Measurements from ENCODE around the gene MARS1. TPM values are rescaled to one million over a fixed set of nuclear protein-coding genes. Genes with fewer than 3 reads are reported as not detected.

Gene MARS1
- total and polyA plus RNA-seq, 3 experiments from 2014 or later = 89.8 to 398 (median 386) TPM

DNA sequence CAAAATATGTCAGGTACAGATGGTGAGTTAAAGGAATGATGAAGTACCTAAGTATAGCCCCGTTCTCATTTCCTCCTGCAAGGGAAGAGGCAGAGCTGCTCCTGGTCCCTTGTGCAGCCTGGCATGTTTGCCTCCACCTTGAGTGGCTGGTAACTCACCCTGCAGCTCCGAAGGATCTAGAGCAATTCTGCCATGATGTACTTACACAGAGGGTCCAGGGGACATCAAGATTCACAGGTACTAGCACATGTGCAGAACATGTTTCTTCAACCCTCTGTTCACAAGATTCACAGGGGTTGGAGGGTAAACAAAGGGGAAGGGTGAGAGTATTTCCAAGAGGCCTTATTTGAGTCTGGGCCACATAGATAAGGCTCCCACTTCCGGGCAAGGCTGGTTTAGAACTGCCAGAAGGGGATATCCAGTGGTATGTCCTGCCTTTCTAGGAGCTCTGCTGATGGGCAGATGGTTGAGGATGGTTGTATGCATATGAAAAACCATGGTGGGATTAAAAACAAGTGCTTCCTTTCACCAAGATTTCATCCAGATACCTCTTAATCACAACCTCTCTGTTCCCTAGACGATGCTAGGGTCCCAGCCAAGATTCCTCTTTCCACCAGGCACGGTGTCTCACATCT, 51.4 kb downstream of the MARS1 start:
- Histone ChIP-seq H3K36me3 (ENCODE audit: insufficient read depth, low read length) (peaks cover 10% of the 10 kb centered on the region), H3K27me3 (ENCODE audit: insufficient read depth, low read length, poor library complexity, severe bottlenecking) (no peaks in the 10 kb centered on the region), H3K9me3 (ENCODE audit: low read length) (no peaks in the 10 kb centered on the region), H3K27ac (ENCODE audit: low read depth, low read length) (no peak overlapping the region), H3K4me3 (ENCODE audit: low read length) (no peak overlapping the region), H3K4me1 (ENCODE audit: insufficient read depth, low read length) (no peaks in the 10 kb centered on the region)
- H3K9me3 Mint-ChIP-seq = no peaks in the 10 kb centered on the region
- no peak for DNase-seq
- no peak overlapping the region for H3K4me3 Mint-ChIP-seq
- no peaks in the 10 kb centered on the region for H3K27me3 Mint-ChIP-seq
- H3K36me3 Mint-ChIP-seq = peaks cover 0 to 76% (median 4%) of the 10 kb centered on the region in 3 donors
- peaks cover 13 to 23% (median 19%) of the 10 kb centered on the region in 3 donors for H3K4me1 Mint-ChIP-seq
- H3K27ac Mint-ChIP-seq = peak overlapping the region in 2 of 8 donors; percentile 12 to 49
- CTCF ChIA-PET = interaction anchor here (0.9 to 1.5 kb wide), 3 partner anchors 25 to 84 kb away, joined by 3 to 5 read pairs (median 3); no protein-coding TSS in a partner anchor
- POLR2A ChIA-PET = interaction anchor here (0.6 kb wide), 1 partner anchor 116 kb away, joined by 3 read pairs; no protein-coding TSS in a partner anchor

DNA sequence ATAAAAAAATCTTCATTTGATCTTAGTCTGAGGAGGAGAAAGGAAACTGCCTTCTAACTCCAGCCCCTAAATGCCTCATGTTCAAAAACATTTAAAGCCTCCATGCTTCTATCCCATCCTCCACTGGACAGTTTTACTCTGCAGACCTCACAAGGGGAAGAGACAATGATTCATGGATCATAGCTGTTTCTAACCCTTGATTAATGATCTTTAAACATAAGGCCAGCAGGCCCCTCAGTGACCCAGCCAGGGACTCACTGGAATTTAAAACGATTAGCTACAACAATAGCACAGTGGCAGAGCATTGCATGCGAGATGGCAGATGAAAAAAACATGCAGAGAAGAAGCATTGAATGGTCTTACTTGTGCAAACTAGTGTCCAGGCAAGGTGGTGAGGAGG, 53.1 kb downstream of the MARS1 start:
- Mint-ChIP-seq H3K4me3 (no peak overlapping the region), H3K27ac (peak overlapping the region in 5 of 8 donors; percentile 6 to 85 (median 57)), H3K27me3 (no peaks in the 10 kb centered on the region), H3K9me3 (no peaks in the 10 kb centered on the region), H3K4me1 (peaks cover 26 to 37% (median 34%) of the 10 kb centered on the region in 3 donors), H3K36me3 (peaks cover 0 to 65% (median 2%) of the 10 kb centered on the region in 3 donors)
- H3K4me3 ChIP-seq (ENCODE audit: low read length) = no peak overlapping the region
- H3K27ac ChIP-seq (ENCODE audit: low read depth, low read length) = no peak overlapping the region
- H3K4me1 ChIP-seq (ENCODE audit: insufficient read depth, low read length) = peaks cover 8% of the 10 kb centered on the region
- ChIA-PET CTCF (interaction anchor here (1.3 kb wide), 2 partner anchors 18 to 79 kb away, joined by 3 read pairs; no protein-coding TSS in a partner anchor), POLR2A (no interaction called here)
- no peak for DNase-seq
- H3K36me3 ChIP-seq (ENCODE audit: insufficient read depth, low read length) = no peaks in the 10 kb centered on the region
- no peaks in the 10 kb centered on the region for H3K27me3 ChIP-seq (ENCODE audit: insufficient read depth, low read length, poor library complexity, severe bottlenecking)
- no peaks in the 10 kb centered on the region for H3K9me3 ChIP-seq (ENCODE audit: low read length)

- Mint-ChIP-seq H3K9me3 (no peaks in the 10 kb centered on the region), H3K27me3 (no peaks in the 10 kb centered on the region), H3K27ac (no peak overlapping the region), H3K4me3 (no peak overlapping the region), H3K4me1 (peaks cover 33 to 44% (median 41%) of the 10 kb centered on the region in 3 donors), H3K36me3 (peaks cover 0 to 62% (median 2%) of the 10 kb centered on the region in 3 donors)
- H3K27me3 ChIP-seq (ENCODE audit: insufficient read depth, low read length, poor library complexity, severe bottlenecking) = no peaks in the 10 kb centered on the region
- no peaks in the 10 kb centered on the region for H3K36me3 ChIP-seq (ENCODE audit: insufficient read depth, low read length)
- H3K4me3 ChIP-seq (ENCODE audit: low read length) = no peak overlapping the region
- ChIA-PET POLR2A (no interaction called here), CTCF (no interaction called here)
- no peaks in the 10 kb centered on the region for H3K9me3 ChIP-seq (ENCODE audit: low read length)
- peaks cover 13% of the 10 kb centered on the region for H3K4me1 ChIP-seq (ENCODE audit: insufficient read depth, low read length)
- H3K27ac ChIP-seq (ENCODE audit: low read depth, low read length) = no peak overlapping the region
- no peak for DNase-seq
Measured at GRCh38 chr12:57541717-57542116, 53.8 kb downstream of the MARS1 start.

GRCh38 chr12:57543581-57543980, 55.7 kb downstream of the MARS1 start:
- Mint-ChIP-seq H3K36me3 (peaks cover 0 to 53% (median 0%) of the 10 kb centered on the region in 3 donors), H3K27me3 (no peaks in the 10 kb centered on the region), H3K4me3 (no peak overlapping the region), H3K27ac (peak overlapping the region in 4 of 8 donors; percentile 10 to 74 (median 50)), H3K4me1 (peaks cover 39 to 54% (median 46%) of the 10 kb centered on the region in 3 donors), H3K9me3 (no peaks in the 10 kb centered on the region)
- ChIA-PET CTCF (interaction anchor here (0.9 kb wide), 1 partner anchor 9 kb away, joined by 4 read pairs; no protein-coding TSS in a partner anchor), POLR2A (interaction anchor here (1.1 kb wide), 1 partner anchor 20 kb away, joined by 4 read pairs; no protein-coding TSS in a partner anchor)
- peaks cover 21% of the 10 kb centered on the region for H3K4me1 ChIP-seq (ENCODE audit: insufficient read depth, low read length)
- H3K27ac ChIP-seq (ENCODE audit: low read depth, low read length) = no peak overlapping the region
- no peaks in the 10 kb centered on the region for H3K36me3 ChIP-seq (ENCODE audit: insufficient read depth, low read length)
- H3K4me3 ChIP-seq (ENCODE audit: low read length) = no peak overlapping the region
- peak in 1 of 5 donors; percentile 27 for DNase-seq
- H3K9me3 ChIP-seq (ENCODE audit: low read length) = no peaks in the 10 kb centered on the region
- no peaks in the 10 kb centered on the region for H3K27me3 ChIP-seq (ENCODE audit: insufficient read depth, low read length, poor library complexity, severe bottlenecking)

DNA sequence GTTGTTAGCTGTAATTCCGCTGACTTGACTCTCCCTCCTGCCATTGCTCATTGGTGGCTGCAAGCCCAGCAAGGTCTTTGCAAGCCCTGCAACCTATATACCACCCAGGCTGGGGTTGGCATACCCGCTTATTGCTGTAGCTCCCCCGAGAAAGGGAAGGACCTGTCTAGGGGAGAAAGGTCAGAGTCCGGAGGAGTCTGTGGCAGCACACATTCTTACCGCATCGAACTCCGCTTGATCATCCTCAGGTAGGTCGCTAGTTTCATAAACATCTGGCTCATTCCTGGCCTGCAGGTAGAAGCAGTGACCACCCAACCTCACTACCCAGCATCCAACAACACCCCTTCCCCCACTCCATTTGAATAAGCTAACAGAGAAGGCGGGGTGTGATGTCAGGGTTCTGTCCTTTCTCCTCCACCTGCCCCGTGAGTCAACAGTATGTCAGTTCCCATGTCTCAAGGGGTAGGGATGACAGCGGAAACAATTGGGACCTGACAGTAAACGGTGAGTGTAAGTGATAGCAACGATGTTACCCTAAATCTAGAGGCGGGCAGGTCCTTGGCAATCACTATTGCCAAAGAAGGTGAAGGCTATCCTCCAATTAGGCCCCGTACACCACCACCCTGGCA, 58.1 kb downstream of the MARS1 start:
- H3K27ac ChIP-seq (ENCODE audit: low read depth, low read length) = peak overlapping the region; percentile 88
- Mint-ChIP-seq H3K36me3 (peaks cover 0 to 36% (median 0%) of the 10 kb centered on the region in 3 donors), H3K4me3 (peak overlapping the region; percentile 91 to 99 (median 96)), H3K27ac (peak overlapping the region; percentile 70 to 98 (median 96)), H3K27me3 (no peaks in the 10 kb centered on the region), H3K9me3 (no peaks in the 10 kb centered on the region), H3K4me1 (peaks cover 50 to 61% (median 53%) of the 10 kb centered on the region in 3 donors)
- no peaks in the 10 kb centered on the region for H3K27me3 ChIP-seq (ENCODE audit: insufficient read depth, low read length, poor library complexity, severe bottlenecking)
- H3K4me1 ChIP-seq (ENCODE audit: insufficient read depth, low read length) = peaks cover 30% of the 10 kb centered on the region
- DNase-seq = peak in 1 of 5 donors; percentile 35
- ChIA-PET CTCF (interaction anchor here (1.0 to 1.8 kb wide), 4 partner anchors 15 to 83 kb away, joined by 3 to 8 read pairs (median 4); no protein-coding TSS in a partner anchor), POLR2A (interaction anchor here (1.1 to 1.8 kb wide), 2 partner anchors 25 to 69 kb away, joined by 3 to 7 read pairs; partner anchors contain the start of gene DDIT3)
- H3K9me3 ChIP-seq (ENCODE audit: low read length) = no peaks in the 10 kb centered on the region
- H3K36me3 ChIP-seq (ENCODE audit: insufficient read depth, low read length) = no peaks in the 10 kb centered on the region
- H3K4me3 ChIP-seq (ENCODE audit: low read length) = peak overlapping the region; percentile 78

- POLR2A ChIA-PET = interaction anchor here (1.0 to 1.8 kb wide), 5 partner anchors 22 to 86 kb away, joined by 3 to 7 read pairs (median 3); partner anchors contain the start of genes ARHGAP9 and DDIT3
- peak within 1 kb of the TSS; percentile 78 for H3K4me3 ChIP-seq (ENCODE audit: low read length)
- peaks cover 50 to 60% (median 53%) of the 10 kb centered on the region in 3 donors for H3K4me1 Mint-ChIP-seq
Measured at GRCh38 chr12:57546438-57547287, 58.8 kb downstream of the MARS1 start, which contains the start of gene DCTN2. Gene DCTN2, minus strand, starts transcription at chr12:57547192. Its CDS starts 129 bp downstream, at chr12:57547063.

More at GRCh38 chr12:57546438-57547287, 58.8 kb downstream of the MARS1 start, which contains the start of gene DCTN2:
- CTCF ChIA-PET = interaction anchor here (0.7 to 1.8 kb wide), 5 partner anchors 16 to 88 kb away, joined by 3 to 8 read pairs (median 3); partner anchors contain the start of gene GLI1
- peak within 1 kb of the TSS; percentile 70 to 99 (median 96) for H3K27ac Mint-ChIP-seq
- no peaks in the 10 kb centered on the region for H3K9me3 Mint-ChIP-seq
- peak within 1 kb of the TSS; percentile 88 for H3K27ac ChIP-seq (ENCODE audit: low read depth, low read length)
- no peaks in the 10 kb centered on the region for H3K9me3 ChIP-seq (ENCODE audit: low read length)
- H3K36me3 ChIP-seq (ENCODE audit: insufficient read depth, low read length) = no peaks in the 10 kb centered on the region
- no peaks in the 10 kb centered on the region for H3K27me3 ChIP-seq (ENCODE audit: insufficient read depth, low read length, poor library complexity, severe bottlenecking)
- H3K36me3 Mint-ChIP-seq = peaks cover 0 to 28% (median 0%) of the 10 kb centered on the region in 3 donors
- no peaks in the 10 kb centered on the region for H3K27me3 Mint-ChIP-seq
- H3K4me3 Mint-ChIP-seq = peak within 1 kb of the TSS; percentile 91 to 99 (median 96)
- H3K4me1 ChIP-seq (ENCODE audit: insufficient read depth, low read length) = peaks cover 30% of the 10 kb centered on the region
- DNase-seq = peak; percentile 84 to 95 (median 90)

Data from CD8-positive, alpha-beta memory T cell (primary cell).